Measurements from ENCODE around the gene RNF215.

GRCh38 chr22:30402028-30402765 lies 15.0 kb upstream of the RNF215 start:
- no peak for TF ChIP-seq EZH2 (IDR thresholded peaks at IDR 0.05; ENCODE audit: low read depth)
- no peak for TF ChIP-seq CTCF (conservative IDR thresholded peaks at IDR 0.05)
